Activated gamma-delta T cell treated with Interleukin-2 at 50 U/mL for 16 hours (primary cell): Measurements from ENCODE around the gene SHC1.

Experiments
- DNase-seq: peaks from one replicate; pipeline ENCODE4 v3.0.0-alpha.2; 2020

The SHC1 gene

GRCh38 chr1:154934358-154934948, 36.1 kb downstream of the SHC1 start:
- DNase-seq: no peak

- DNase-seq: no peak
These were observed 38.5 kb downstream of the SHC1 start for GRCh38 chr1:154931940-154932487.

GRCh38 chr1:154926201-154926600, 44.3 kb downstream of the SHC1 start:
- DNase-seq: no peak

- DNase-seq: no peak
These were observed 45.0 kb downstream of the SHC1 start for GRCh38 chr1:154925335-154926170.

- DNase-seq: no peak
These were observed 46.9 kb downstream of the SHC1 start for GRCh38 chr1:154923695-154924094.

- no peak for DNase-seq
These were observed 57.3 kb downstream of the SHC1 start for GRCh38 chr1:154913273-154913672.

- no peak for DNase-seq
These were observed 57.8 kb downstream of the SHC1 start for GRCh38 chr1:154912755-154913154.
